ENCODE data around the gene WDR1.

- no peak for TF ChIP-seq ARNTL (CRISPR knock-in tag; IDR thresholded peaks at IDR 0.05; ENCODE audit: borderline replicate concordance, low read depth)
- TF ChIP-seq, protein P1, sequence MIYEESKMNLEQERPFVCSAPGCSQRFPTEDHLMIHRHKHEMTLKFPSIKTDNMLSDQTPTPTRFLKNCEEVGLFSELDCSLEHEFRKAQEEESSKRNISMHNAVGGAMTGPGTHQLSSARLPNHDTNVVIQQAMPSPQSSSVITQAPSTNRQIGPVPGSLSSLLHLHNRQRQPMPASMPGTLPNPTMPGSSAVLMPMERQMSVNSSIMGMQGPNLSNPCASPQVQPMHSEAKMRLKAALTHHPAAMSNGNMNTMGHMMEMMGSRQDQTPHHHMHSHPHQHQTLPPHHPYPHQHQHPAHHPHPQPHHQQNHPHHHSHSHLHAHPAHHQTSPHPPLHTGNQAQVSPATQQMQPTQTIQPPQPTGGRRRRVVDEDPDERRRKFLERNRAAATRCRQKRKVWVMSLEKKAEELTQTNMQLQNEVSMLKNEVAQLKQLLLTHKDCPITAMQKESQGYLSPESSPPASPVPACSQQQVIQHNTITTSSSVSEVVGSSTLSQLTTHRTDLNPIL (CRISPR knock-in tag; IDR thresholded peaks at IDR 0.05; ENCODE audit: low read depth), result no peak
- no peak for TF ChIP-seq BACH2 (CRISPR knock-in tag; IDR thresholded peaks at IDR 0.05; ENCODE audit: borderline replicate concordance)
- TF ChIP-seq ZNF8 (CRISPR knock-in tag; IDR thresholded peaks at IDR 0.05), result no peak
- no peak for TF ChIP-seq PATZ1 (CRISPR knock-in tag; IDR thresholded peaks at IDR 0.05; ENCODE audit: borderline replicate concordance)
- TF ChIP-seq TOX (CRISPR knock-in tag; IDR thresholded peaks at IDR 0.05; ENCODE audit: borderline replicate concordance), result no peak
- no peak for TF ChIP-seq ZFP3 (CRISPR knock-in tag; IDR thresholded peaks at IDR 0.05)
Measured at GRCh38 chr4:10122236-10122932, 5.8 kb upstream of the WDR1 start.
